ENCODE data around the gene ADAM23.

GRCh38 chr2:206478340-206478739 lies 35.0 kb downstream of the ADAM23 start:
- TF ChIP-seq, protein P1, sequence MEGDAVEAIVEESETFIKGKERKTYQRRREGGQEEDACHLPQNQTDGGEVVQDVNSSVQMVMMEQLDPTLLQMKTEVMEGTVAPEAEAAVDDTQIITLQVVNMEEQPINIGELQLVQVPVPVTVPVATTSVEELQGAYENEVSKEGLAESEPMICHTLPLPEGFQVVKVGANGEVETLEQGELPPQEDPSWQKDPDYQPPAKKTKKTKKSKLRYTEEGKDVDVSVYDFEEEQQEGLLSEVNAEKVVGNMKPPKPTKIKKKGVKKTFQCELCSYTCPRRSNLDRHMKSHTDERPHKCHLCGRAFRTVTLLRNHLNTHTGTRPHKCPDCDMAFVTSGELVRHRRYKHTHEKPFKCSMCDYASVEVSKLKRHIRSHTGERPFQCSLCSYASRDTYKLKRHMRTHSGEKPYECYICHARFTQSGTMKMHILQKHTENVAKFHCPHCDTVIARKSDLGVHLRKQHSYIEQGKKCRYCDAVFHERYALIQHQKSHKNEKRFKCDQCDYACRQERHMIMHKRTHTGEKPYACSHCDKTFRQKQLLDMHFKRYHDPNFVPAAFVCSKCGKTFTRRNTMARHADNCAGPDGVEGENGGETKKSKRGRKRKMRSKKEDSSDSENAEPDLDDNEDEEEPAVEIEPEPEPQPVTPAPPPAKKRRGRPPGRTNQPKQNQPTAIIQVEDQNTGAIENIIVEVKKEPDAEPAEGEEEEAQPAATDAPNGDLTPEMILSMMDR (IDR thresholded peaks at IDR 0.05), result no peak
- no peak for TF ChIP-seq POLR2AphosphoS5 (IDR thresholded peaks at IDR 0.05)
